ENCODE measurements around the gene AFF3.

The AFF3 gene

GRCh38 chr2:99998651-99999320 is 143.6 kb downstream of the AFF3 start:
- TF ChIP-seq FOXM1 (IDR thresholded peaks at IDR 0.05; ENCODE audit: borderline replicate concordance, low read depth) (no peak), RAD21 (IDR thresholded peaks at IDR 0.05; ENCODE audit: low read depth) (no peak), CREB1 (IDR thresholded peaks at IDR 0.05; ENCODE audit: low read depth) (no peak), EGR1 (IDR thresholded peaks at IDR 0.05) (no peak), TEAD4 (IDR thresholded peaks at IDR 0.05) (no peak), USF1 (IDR thresholded peaks at IDR 0.05) (no peak), YY1 (IDR thresholded peaks at IDR 0.05; ENCODE audit: low read depth) (no peak), MAX (IDR thresholded peaks at IDR 0.05) (no peak), TCF12 (IDR thresholded peaks at IDR 0.05; ENCODE audit: low read depth) (no peak), EP300 (IDR thresholded peaks at IDR 0.05; ENCODE audit: borderline replicate concordance) (no peak), CEBPB (IDR thresholded peaks at IDR 0.05) (no peak), NFIC (IDR thresholded peaks at IDR 0.05) (no peak), ZBTB7A (IDR thresholded peaks at IDR 0.05; ENCODE audit: low read depth) (no peak)

- TF ChIP-seq YY1 (IDR thresholded peaks at IDR 0.05; ENCODE audit: low read depth): no peak
- TF ChIP-seq TAF1 (IDR thresholded peaks at IDR 0.05; ENCODE audit: low read depth): no peak
- no peak for TF ChIP-seq FOXM1 (IDR thresholded peaks at IDR 0.05; ENCODE audit: borderline replicate concordance, low read depth)
- no peak for TF ChIP-seq EP300 (IDR thresholded peaks at IDR 0.05; ENCODE audit: borderline replicate concordance)
- TF ChIP-seq REST (IDR thresholded peaks at IDR 0.05; ENCODE audit: low read depth): no peak
- no peak for TF ChIP-seq CEBPB (IDR thresholded peaks at IDR 0.05)
- TF ChIP-seq TCF12 (IDR thresholded peaks at IDR 0.05; ENCODE audit: low read depth): no peak
- no peak for TF ChIP-seq MAX (IDR thresholded peaks at IDR 0.05)
These were observed 152.5 kb downstream of the AFF3 start for GRCh38 chr2:99989905-99990304.

GRCh38 chr2:99988599-99988998 is 153.8 kb downstream of the AFF3 start:
- TF ChIP-seq NFIC (IDR thresholded peaks at IDR 0.05): peak; percentile 51; the same call in 1 of the 2 replicates
- TF ChIP-seq USF1 (IDR thresholded peaks at IDR 0.05): no peak
- TF ChIP-seq CEBPB (IDR thresholded peaks at IDR 0.05): no peak
- no peak for TF ChIP-seq ZBTB7A (IDR thresholded peaks at IDR 0.05; ENCODE audit: low read depth)
- TF ChIP-seq FOXM1 (IDR thresholded peaks at IDR 0.05; ENCODE audit: borderline replicate concordance, low read depth): no peak
- no peak for TF ChIP-seq TEAD4 (IDR thresholded peaks at IDR 0.05)
- no peak for TF ChIP-seq MAX (IDR thresholded peaks at IDR 0.05)

GRCh38 chr2:99987160-99987559 is 155.2 kb downstream of the AFF3 start:
- TF ChIP-seq TCF12 (IDR thresholded peaks at IDR 0.05; ENCODE audit: low read depth): no peak
- no peak for TF ChIP-seq RAD21 (IDR thresholded peaks at IDR 0.05; ENCODE audit: low read depth)
- TF ChIP-seq YY1 (IDR thresholded peaks at IDR 0.05; ENCODE audit: low read depth): no peak
- no peak for TF ChIP-seq EP300 (IDR thresholded peaks at IDR 0.05; ENCODE audit: borderline replicate concordance)
- no peak for TF ChIP-seq CEBPB (IDR thresholded peaks at IDR 0.05)
- TF ChIP-seq EGR1 (IDR thresholded peaks at IDR 0.05): no peak
- TF ChIP-seq FOXM1 (IDR thresholded peaks at IDR 0.05; ENCODE audit: borderline replicate concordance, low read depth): no peak

GRCh38 chr2:99984799-99985515 is 157.4 kb downstream of the AFF3 start:
- peak; percentile 79 for TF ChIP-seq TEAD4 (IDR thresholded peaks at IDR 0.05)
- TF ChIP-seq MAX (IDR thresholded peaks at IDR 0.05): no peak
- peak; percentile 54; the same call in 1 of the 2 replicates for TF ChIP-seq NFIC (IDR thresholded peaks at IDR 0.05)
- no peak for TF ChIP-seq EGR1 (IDR thresholded peaks at IDR 0.05)
- TF ChIP-seq ZBTB7A (IDR thresholded peaks at IDR 0.05; ENCODE audit: low read depth): no peak
- no peak for TF ChIP-seq CREB1 (IDR thresholded peaks at IDR 0.05; ENCODE audit: low read depth)
- TF ChIP-seq RAD21 (IDR thresholded peaks at IDR 0.05; ENCODE audit: low read depth): peak; percentile 12; the same call in 1 of the 2 replicates
- no peak for TF ChIP-seq FOXM1 (IDR thresholded peaks at IDR 0.05; ENCODE audit: borderline replicate concordance, low read depth)
- peak; percentile 81 for TF ChIP-seq EP300 (IDR thresholded peaks at IDR 0.05; ENCODE audit: borderline replicate concordance)
- no peak for TF ChIP-seq REST (IDR thresholded peaks at IDR 0.05; ENCODE audit: low read depth)
- 0 out of 2 replicates have a peak, but pooled peaks have one; percentile 48 for TF ChIP-seq YY1 (IDR thresholded peaks at IDR 0.05; ENCODE audit: low read depth)
- no peak for TF ChIP-seq USF1 (IDR thresholded peaks at IDR 0.05)
- peak; percentile 32; the same call in 1 of the 2 replicates for TF ChIP-seq CEBPB (IDR thresholded peaks at IDR 0.05)
- peak; percentile 80 for TF ChIP-seq TCF12 (IDR thresholded peaks at IDR 0.05; ENCODE audit: low read depth)
- no peak for TF ChIP-seq TAF1 (IDR thresholded peaks at IDR 0.05; ENCODE audit: low read depth)

Measured in Ishikawa (cell line).